HepG2 (cell line): ENCODE measurements around the gene ZNF606. TPM values are rescaled to one million over a fixed set of nuclear protein-coding genes. Genes with fewer than 3 reads are reported as not detected.

Experiments used
- ATAC-seq: fragments of 200-7000 bp; cut with Tn5 transposase; 3 replicates; pipeline ENCODE4 v1.9.1; 2020; ENCODE audit warnings: mild to moderate bottlenecking, moderate library complexity
- BruUV-seq: library from RNA; stranded (reverse); fragments of 400-500 nt; replicated peaks from 2 replicates; lab custom pipeline; 2021; lab: Mats Ljungman, UMichigan
- CTCF ChIA-PET: fragments of 300-600 bp; formaldehyde crosslinking; extraction: SDS; loops from one replicate; lab custom pipeline; 2021; ENCODE audit warnings: low total read pairs, inconsistent platforms, low intra/inter-chr PET ratio; lab: Yijun Ruan, JAX
- POLR2A ChIA-PET: fragments of 350-600 bp; sonication (Branson Sonifier 250); formaldehyde crosslinking; loops from one replicate; lab custom pipeline; 2020; ENCODE audit warnings: antibody characterized with exemption, inconsistent platforms; lab: Yijun Ruan, JAX
- DNase-seq: peaks from one replicate; pipeline ENCODE4 v3.0.0-alpha.2; 2015; ENCODE audit warnings: low spot score
- FAIRE-seq: peaks from 3 replicates; lab custom pipeline; 2011; peaks lifted over from hg19 to GRCh38; lab: Jason Lieb, UNC
- H2AFZ ChIP-seq: one replicate; pipeline ENCODE4 v1.6.1; 2011; ENCODE audit warnings: low read length, inconsistent platforms
- H3K27ac ChIP-seq: fragments of 300-600 bp; 3 replicates; pipeline ENCODE4 v1.8.0; 2011; ENCODE audit warnings: mixed run types, mild to moderate bottlenecking, mixed read lengths, low read length, inconsistent platforms; ENCODE audit not compliant: insufficient read depth; ENCODE audit errors: extremely low read length
- H3K27me3 ChIP-seq, 2 experiments: fragments of 200-600 bp in 1 of 2; 2 replicates in 1 of 2; 3 replicates in 1 of 2; pipeline versions ENCODE4 v1.6.0 to v1.8.0; 2011; ENCODE audit warnings: low read length in 2 of 2, mild to moderate bottlenecking in 2 of 2, moderate library complexity in 2 of 2, inconsistent platforms in 1 of 2; ENCODE audit not compliant: insufficient read depth in 2 of 2, control insufficient read depth in 1 of 2
- H3K36me3 ChIP-seq, 2 experiments: fragments of 200-600 bp in 1 of 2; replicated peaks in 1 of 2; 2 replicates in 1 of 2; 3 replicates in 1 of 2; pipeline versions ENCODE4 v1.5.1 to v1.8.0; 2011; ENCODE audit warnings: low read length in 2 of 2, inconsistent platforms in 1 of 2; ENCODE audit not compliant: insufficient read depth in 2 of 2, control insufficient read depth in 1 of 2
- H3K4me1 ChIP-seq: 2 replicates; pipeline ENCODE4 v1.5.1; 2012; ENCODE audit warnings: low read length, inconsistent platforms; ENCODE audit not compliant: insufficient read depth
- H3K4me2 ChIP-seq: 2 replicates; pipeline ENCODE4 v1.6.0; 2011; ENCODE audit warnings: low read depth, low read length, inconsistent platforms
- H3K4me3 ChIP-seq, 3 experiments: fragments of 200-600 bp in 1 of 3; sonication (generic), shearing (Covaris generic) in 1 of 3; replicated peaks in 1 of 3; 2 replicates each; pipeline ENCODE4 v1.5.1; 2011 to 2016; ENCODE audit warnings: low read length in 3 of 3, inconsistent platforms in 2 of 3, low read depth in 2 of 3, mild to moderate bottlenecking in 2 of 3, control low read depth in 1 of 3, mixed read lengths in 1 of 3; ENCODE audit not compliant: insufficient read depth in 1 of 3
- H3K79me2 ChIP-seq: one replicate; pipeline ENCODE4 v1.6.1; 2011; ENCODE audit warnings: low read length, inconsistent platforms; ENCODE audit not compliant: insufficient read depth
- H3K9ac ChIP-seq: 2 replicates; pipeline ENCODE4 v1.6.0; 2011; ENCODE audit warnings: mild to moderate bottlenecking, low read depth, low read length, inconsistent platforms; ENCODE audit not compliant: insufficient read depth
- H3K9me3 ChIP-seq: 2 replicates; pipeline ENCODE4 v1.5.1; 2012; ENCODE audit warnings: mild to moderate bottlenecking, low read length
- H4K20me1 ChIP-seq: 2 replicates; pipeline ENCODE4 v1.6.0; 2011; ENCODE audit warnings: inconsistent platforms, mild to moderate bottlenecking, low read length, moderate library complexity; ENCODE audit not compliant: insufficient read depth
- AHDC1 ChIP-seq: sonication (generic); formaldehyde crosslinking; IDR thresholded peaks from 2 replicates; pipeline ENCODE4 v1.5.1; 2020; ENCODE audit warnings: mild to moderate bottlenecking, missing genetic modification reagents, borderline replicate concordance
- HDAC1 ChIP-seq: sonication (generic); formaldehyde crosslinking; IDR thresholded peaks from 2 replicates; pipeline ENCODE4 v1.5.1; 2020; ENCODE audit warnings: mild to moderate bottlenecking, missing genetic modification reagents
- NR2F1 ChIP-seq, 2 experiments: fragments of 450-650 bp in 1 of 2; formaldehyde crosslinking in 1 of 2; IDR thresholded peaks; 2 replicates each; pipeline versions ENCODE4 v1.5.0 to v1.6.1; 2016 to 2020; ENCODE audit warnings: mild to moderate bottlenecking in 1 of 2, missing compliant biosample characterization in 1 of 2, missing genetic modification reagents in 1 of 2, moderate library complexity in 1 of 2
- THRA ChIP-seq: sonication (generic); formaldehyde crosslinking; IDR thresholded peaks from 2 replicates; pipeline ENCODE4 v1.4.0; 2020; ENCODE audit warnings: missing genetic modification reagents, borderline replicate concordance
- U2AF1 ChIP-seq: fragments of 200-400 bp; formaldehyde crosslinking; optimal IDR thresholded peaks from 2 replicates; pipeline ENCODE3; 2017; ENCODE audit warnings: mild to moderate bottlenecking, low read depth, low read length
- ZBTB44 ChIP-seq: sonication (generic); formaldehyde crosslinking; IDR thresholded peaks from 2 replicates; pipeline ENCODE4 v1.4.0; 2020; ENCODE audit warnings: missing genetic modification reagents
- ZMYM2 ChIP-seq: sonication (generic); formaldehyde crosslinking; IDR thresholded peaks from 2 replicates; pipeline ENCODE4 v1.8.0; 2022; ENCODE audit warnings: mild to moderate bottlenecking, missing genetic modification reagents
- ZNF317 ChIP-seq: sonication (generic); formaldehyde crosslinking; IDR thresholded peaks from 2 replicates; pipeline ENCODE4 v1.5.0; 2020; ENCODE audit warnings: mild to moderate bottlenecking, missing genetic modification reagents
- WGBS: methylation state at CpG from one replicate; pipeline ENCODE4 v1.1.6; 2017; ENCODE audit warnings: low lambda C conversion rate; 5-methylcytosine and 5-hydroxymethylcytosine counted together
- in situ Hi-C: cut with HindIII; loops from 2 replicates; pipeline ENCODE4 v1.10.0; 2017; ENCODE audit warnings: low pct_unique_long_range_greater_than_20kb; ENCODE audit not compliant: extremely low pct_ligation_motif_present
- intact Hi-C: fragments of 100-400 bp; cut with micrococcal nuclease; formaldehyde crosslinking; loops from one replicate; pipeline ENCODE4 v1.10.0; 2022; ENCODE audit not compliant: unreplicated experiment
- polyA plus RNA-seq, 8 experiments: library from polyadenylated mRNA; depleted of rRNA in 3 of 8; stranded (reverse) in 7 of 8; unstranded in 1 of 8; fragments of >200 nt; fragmentation: Illumina TruSeq in 4 of 8; extraction: Trizol in 4 of 8; gene quantifications; 2 replicates each; pipeline versions ENCODE4 v1.2.1 to v1.2.3, GENCODE V29; 2011 to 2016; ENCODE audit warnings: low read depth in 4 of 8, missing spikeins in 1 of 8, mixed read lengths in 1 of 8; ENCODE audit not compliant: insufficient read depth in 1 of 8
- total RNA-seq, 5 experiments: library from RNA; depleted of rRNA; stranded (reverse); fragments of >200 nt; fragmentation: Illumina TruSeq; extraction: Trizol; gene quantifications; 2 replicates each; pipeline ENCODE4 v1.2.3, GENCODE V29; 2016; ENCODE audit warnings: low read depth in 1 of 5

ZNF606 gene
- total and polyA plus RNA-seq, 2 of the 13 experiments (the other 11 are each of a cell fraction or from before 2014, with no cell fraction given), result 4.2 to 14.8 TPM

GRCh38 chr19:58033741-58034476 lies 31.3 kb upstream of the ZNF606 start, which contains the start of gene ZSCAN1 (continued):
- TF ChIP-seq AHDC1 (CRISPR knock-in tag) (no peak), THRA (CRISPR knock-in tag) (no peak)

GRCh38 chr19:58024661-58025060 lies 22.0 kb upstream of the ZNF606 start:
- no peak overlapping the region for H3K4me3 ChIP-seq
- ChIA-PET POLR2A (no interaction called here), CTCF (no interaction called here)
- no peak overlapping the region for H3K9ac ChIP-seq
- H3K36me3 ChIP-seq, result no peaks in the 10 kb centered on the region
- H3K4me2 ChIP-seq, result no peak overlapping the region
- H2AFZ ChIP-seq, result no peak overlapping the region
- ATAC-seq (no peak), FAIRE-seq (no peak), DNase-seq (no peak)
- BruUV-seq, result no TSS peak
- peaks cover 46% of the 10 kb centered on the region for H3K9me3 ChIP-seq
- in situ Hi-C loops, result no loop called here
- no peaks in the 10 kb centered on the region for H3K4me1 ChIP-seq
- H3K27ac ChIP-seq, result no peak overlapping the region
- 39% methylated on average over 7 of the region's 12 CpGs for WGBS
- H3K27me3 ChIP-seq, result no peaks in the 10 kb centered on the region
- no peaks in the 10 kb centered on the region for H3K79me2 ChIP-seq
- H4K20me1 ChIP-seq, result no peaks in the 10 kb centered on the region
- intact Hi-C loops, result no loop called here
- no peak for TF ChIP-seq ZMYM2 (CRISPR knock-in tag)
- TF ChIP-seq HDAC1, result no peak
- TF ChIP-seq U2AF1, result no peak
- no peak for TF ChIP-seq NR2F1 (CRISPR knock-in tag; IDR thresholded peaks at IDR 0.05)
- TF ChIP-seq ZBTB44 (CRISPR knock-in tag), result no peak
- no peak for TF ChIP-seq ZNF317
